ENCODE measurements around the gene WASF2. TPM values are rescaled to one million over a fixed set of nuclear protein-coding genes. Genes with fewer than 3 reads are reported as not detected.

The WASF2 gene
- total and polyA plus RNA-seq, 2 of the 13 experiments (the other 11 are each of a cell fraction or from before 2014, with no cell fraction given) = 10.4 to 27.7 TPM

- TF ChIP-seq PAX8 (CRISPR knock-in tag; IDR thresholded peaks at IDR 0.05; ENCODE audit: borderline replicate concordance) = no peak
- TF ChIP-seq HDAC6 (IDR thresholded peaks at IDR 0.05; ENCODE audit: low read depth, low read length) = no peak
- no peak for TF ChIP-seq FUBP1 (CRISPR knock-in tag; IDR thresholded peaks at IDR 0.05; ENCODE audit: borderline replicate concordance)
- TF ChIP-seq ARID3A (IDR thresholded peaks at IDR 0.05; ENCODE audit: low read depth, low read length) = no peak
- no peak; the same call in 1 of the 2 replicates for TF ChIP-seq NCOA1 (CRISPR knock-in tag; IDR thresholded peaks at IDR 0.05)
- no peak for TF ChIP-seq ZBTB3 (CRISPR knock-in tag; IDR thresholded peaks at IDR 0.05; ENCODE audit: borderline replicate concordance, low read depth)
- no peak for TF ChIP-seq ZNF33A (CRISPR knock-in tag; IDR thresholded peaks at IDR 0.05; ENCODE audit: borderline replicate concordance)
- peak; percentile 80 for TF ChIP-seq MAFG (CRISPR knock-in tag; IDR thresholded peaks at IDR 0.05)
- TF ChIP-seq PHF21A (CRISPR knock-in tag; IDR thresholded peaks at IDR 0.05) = no peak
- TF ChIP-seq RBFOX2 (IDR thresholded peaks at IDR 0.05; ENCODE audit: low read depth, low read length) = no peak
- TF ChIP-seq NFE2L1 (CRISPR knock-in tag; IDR thresholded peaks at IDR 0.05; ENCODE audit: borderline replicate concordance) = peak; percentile 60; the same call in 1 of the 2 replicates
- TF ChIP-seq KLF12 (CRISPR knock-in tag; IDR thresholded peaks at IDR 0.05; ENCODE audit: borderline replicate concordance) = no peak
- TF ChIP-seq TOE1 (CRISPR knock-in tag; IDR thresholded peaks at IDR 0.05) = no peak
- TF ChIP-seq ZNF337 (CRISPR knock-in tag; IDR thresholded peaks at IDR 0.05; ENCODE audit: borderline replicate concordance, low read depth) = no peak
- no peak for TF ChIP-seq AHR (CRISPR knock-in tag; IDR thresholded peaks at IDR 0.05)
- TF ChIP-seq ZNF687 (CRISPR knock-in tag; IDR thresholded peaks at IDR 0.05) = no peak
- no peak for TF ChIP-seq BRF2 (CRISPR knock-in tag; IDR thresholded peaks at IDR 0.05)
- TF ChIP-seq SOX5 (CRISPR knock-in tag; IDR thresholded peaks at IDR 0.05; ENCODE audit: borderline replicate concordance) = no peak; the same call in 1 of the 2 replicates
These were observed 15.4 kb upstream of the WASF2 start (continued) for GRCh38 chr1:27505420-27505680.
